Activated T-helper 1 cell treated with anti-CD3 and anti-CD28 coated beads, Interleukin-2, amount 50 U/mL, for 16 hours (primary cell): ENCODE results near the gene MCF2L2.
"Not testable (repeated sequence)": the region's sequence is repeated elsewhere in the genome, so short reads cannot be mapped to it uniquely, and the experiment has no call there.

Source experiments
- DNase-seq, 2 donors: peaks; one replicate each; pipeline ENCODE4 v3.0.0-alpha.2; 2020; ENCODE audit warnings: low read depth in 1 of 2, low spot score in 1 of 2

The MCF2L2 gene

GRCh38 chr3:183244981-183245476 is 183.4 kb downstream of the MCF2L2 start:
- no peak for DNase-seq

GRCh38 chr3:183244219-183244618 is 184.2 kb downstream of the MCF2L2 start:
- DNase-seq: no peak

- no peak for DNase-seq
These were observed 186.0 kb downstream of the MCF2L2 start for GRCh38 chr3:183242431-183242830.

GRCh38 chr3:183239046-183239445 is 189.4 kb downstream of the MCF2L2 start:
- DNase-seq: no peak

GRCh38 chr3:183233966-183234365 is 194.5 kb downstream of the MCF2L2 start:
- no peak for DNase-seq

- DNase-seq: no peak
These were observed 197.6 kb downstream of the MCF2L2 start for GRCh38 chr3:183230826-183231225.

- DNase-seq: not testable (repeated sequence)
These were observed 198.2 kb downstream of the MCF2L2 start for GRCh38 chr3:183230251-183230650.

GRCh38 chr3:183229178-183229577 is 199.2 kb downstream of the MCF2L2 start:
- DNase-seq: no peak

GRCh38 chr3:183227586-183227985 is 200.8 kb downstream of the MCF2L2 start:
- no peak for DNase-seq

- DNase-seq: no peak
These were observed 202.0 kb downstream of the MCF2L2 start for GRCh38 chr3:183226333-183226890.

GRCh38 chr3:183224180-183224970 is 204.0 kb downstream of the MCF2L2 start:
- no peak for DNase-seq

GRCh38 chr3:183222631-183223235 is 205.7 kb downstream of the MCF2L2 start:
- no peak for DNase-seq

GRCh38 chr3:183220828-183221227 is 207.6 kb downstream of the MCF2L2 start:
- DNase-seq: no peak

- DNase-seq: no peak
These were observed 209.6 kb downstream of the MCF2L2 start for GRCh38 chr3:183218826-183219225.

- no peak for DNase-seq
These were observed 210.7 kb downstream of the MCF2L2 start for GRCh38 chr3:183217548-183218332.

- no peak for DNase-seq
These were observed 212.7 kb downstream of the MCF2L2 start for GRCh38 chr3:183215591-183216202.

GRCh38 chr3:183214277-183214612 is 214.2 kb downstream of the MCF2L2 start:
- no peak for DNase-seq

- no peak for DNase-seq
These were observed 214.8 kb downstream of the MCF2L2 start for GRCh38 chr3:183213415-183214276.

GRCh38 chr3:183212565-183212964 is 215.9 kb downstream of the MCF2L2 start:
- DNase-seq: no peak

- no peak for DNase-seq
These were observed 216.3 kb downstream of the MCF2L2 start for GRCh38 chr3:183212096-183212495.
